Fibroblast of skin of abdomen (primary cell): ENCODE results near the gene RNF31.

Experiments
- DNase-seq: peaks from one replicate; pipeline ENCODE4 v3.0.0-alpha.2; 2013

The RNF31 gene

GRCh38 chr14:24160499-24160849, 13.2 kb downstream of the RNF31 start:
- no peak for DNase-seq

- peak; percentile 94 for DNase-seq
Measured at GRCh38 chr14:24160850-24161804, 13.8 kb downstream of the RNF31 start, which contains the start of gene IRF9. Gene IRF9, plus strand, starts transcription at chr14:24161265. Its CDS starts 880 bp downstream, at chr14:24162145.

- no peak for DNase-seq
Measured at GRCh38 chr14:24162093-24162492, 14.8 kb downstream of the RNF31 start.

GRCh38 chr14:24164518-24164991, 17.3 kb downstream of the RNF31 start:
- no peak for DNase-seq

- no peak for DNase-seq
Measured at GRCh38 chr14:24165785-24166184, 18.5 kb downstream of the RNF31 start.

GRCh38 chr14:24167469-24168114, 20.3 kb downstream of the RNF31 start:
- DNase-seq, result no peak

- DNase-seq, result peak; percentile 83
Measured at GRCh38 chr14:24171422-24172260, 24.3 kb downstream of the RNF31 start, which contains the start of gene REC8. Gene REC8, plus strand, starts transcription at chr14:24172080. Its CDS starts 473 bp downstream, at chr14:24172553.

- DNase-seq, result no peak
Measured at GRCh38 chr14:24172261-24172860, 25.1 kb downstream of the RNF31 start.

GRCh38 chr14:24172871-24173281, 25.6 kb downstream of the RNF31 start:
- no peak for DNase-seq

GRCh38 chr14:24176599-24176998, 29.3 kb downstream of the RNF31 start:
- no peak for DNase-seq

GRCh38 chr14:24177041-24177825, 29.9 kb downstream of the RNF31 start:
- no peak for DNase-seq

GRCh38 chr14:24177891-24178290, 30.6 kb downstream of the RNF31 start:
- no peak for DNase-seq

- DNase-seq, result no peak
Measured at GRCh38 chr14:24178399-24179178, 31.3 kb downstream of the RNF31 start.

- DNase-seq, result no peak
Measured at GRCh38 chr14:24179294-24179960, 32.1 kb downstream of the RNF31 start.

- peak; percentile 59 for DNase-seq
Measured at GRCh38 chr14:24179961-24180796, 32.9 kb downstream of the RNF31 start.

GRCh38 chr14:24181371-24182077, 34.2 kb downstream of the RNF31 start:
- DNase-seq, result no peak

- no peak for DNase-seq
Measured at GRCh38 chr14:24182110-24182882, 35.0 kb downstream of the RNF31 start.
